ENCODE data around the gene NTM.

DNA sequence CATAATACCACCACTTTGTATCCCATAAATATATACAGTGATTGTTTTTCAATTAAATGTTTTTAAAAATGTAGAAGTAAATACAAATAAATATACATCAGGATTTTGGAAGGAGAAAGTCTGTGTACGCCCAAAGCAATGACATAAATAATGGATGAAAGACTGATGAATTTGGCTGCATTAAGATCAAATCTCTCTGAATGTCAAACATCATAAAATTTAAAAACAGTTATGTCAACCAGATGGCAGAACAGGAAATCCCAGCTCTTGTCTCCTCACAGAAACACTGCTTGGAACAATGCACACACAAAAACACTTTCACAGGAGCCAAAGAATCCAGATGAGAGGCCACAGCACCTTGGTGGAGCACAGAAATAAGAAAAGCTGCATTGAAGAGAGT is 332.9 kb downstream of the NTM start:
- TF ChIP-seq, protein P1, sequence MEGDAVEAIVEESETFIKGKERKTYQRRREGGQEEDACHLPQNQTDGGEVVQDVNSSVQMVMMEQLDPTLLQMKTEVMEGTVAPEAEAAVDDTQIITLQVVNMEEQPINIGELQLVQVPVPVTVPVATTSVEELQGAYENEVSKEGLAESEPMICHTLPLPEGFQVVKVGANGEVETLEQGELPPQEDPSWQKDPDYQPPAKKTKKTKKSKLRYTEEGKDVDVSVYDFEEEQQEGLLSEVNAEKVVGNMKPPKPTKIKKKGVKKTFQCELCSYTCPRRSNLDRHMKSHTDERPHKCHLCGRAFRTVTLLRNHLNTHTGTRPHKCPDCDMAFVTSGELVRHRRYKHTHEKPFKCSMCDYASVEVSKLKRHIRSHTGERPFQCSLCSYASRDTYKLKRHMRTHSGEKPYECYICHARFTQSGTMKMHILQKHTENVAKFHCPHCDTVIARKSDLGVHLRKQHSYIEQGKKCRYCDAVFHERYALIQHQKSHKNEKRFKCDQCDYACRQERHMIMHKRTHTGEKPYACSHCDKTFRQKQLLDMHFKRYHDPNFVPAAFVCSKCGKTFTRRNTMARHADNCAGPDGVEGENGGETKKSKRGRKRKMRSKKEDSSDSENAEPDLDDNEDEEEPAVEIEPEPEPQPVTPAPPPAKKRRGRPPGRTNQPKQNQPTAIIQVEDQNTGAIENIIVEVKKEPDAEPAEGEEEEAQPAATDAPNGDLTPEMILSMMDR (IDR thresholded peaks at IDR 0.05): no peak
- TF ChIP-seq POLR2A (IDR thresholded peaks at IDR 0.05): no peak

All from adrenal gland (tissue), 5 donors.